Upper lobe of left lung (tissue), 6 donors: ENCODE measurements around the gene SLC26A3. TPM values are rescaled to one million over a fixed set of nuclear protein-coding genes. Genes with fewer than 3 reads are reported as not detected.
A peak's percentile ranks its signal among the peaks of the same experiment; 100 is the strongest.

Source experiments
- ATAC-seq, 2 donors: fragments of 200-7000 bp; cut with Tn5 transposase; one replicate each; pipeline ENCODE4 v1.9.1; 2022; ENCODE audit warnings: mild to moderate bottlenecking in 2 of 2, moderate library complexity in 2 of 2; ENCODE audit not compliant: low FRiP score in 2 of 2
- DNase-seq, 2 donors: peaks; one replicate each; pipeline ENCODE4 v3.0.0-alpha.2; 2019 to 2020
- H3K27ac ChIP-seq, 4 donors: fragments of 200-600 bp; sonication (generic); one replicate each; pipeline ENCODE4 v1.5.1; 2016 to 2019
- H3K27me3 ChIP-seq, 4 donors: fragments of 200-600 bp; sonication (generic); one replicate each; pipeline ENCODE4 v1.5.1; 2017 to 2019
- H3K36me3 ChIP-seq, 4 donors: fragments of 200-600 bp; sonication (generic); one replicate each; pipeline ENCODE4 v1.5.1; 2016 to 2019
- H3K4me1 ChIP-seq, 4 donors: fragments of 200-600 bp; sonication (generic); one replicate each; pipeline ENCODE4 v1.5.1; 2018 to 2019
- H3K4me3 ChIP-seq, 4 donors: fragments of 200-600 bp; sonication (generic); one replicate each; pipeline ENCODE4 v1.5.1; 2017 to 2019; ENCODE audit warnings: mild to moderate bottlenecking in 2 of 4, moderate library complexity in 1 of 4
- H3K9me3 ChIP-seq, 4 donors: fragments of 200-600 bp; sonication (generic); one replicate each; pipeline ENCODE4 v1.5.1; 2018 to 2019
- EP300 ChIP-seq, 4 donors: sonication (generic); formaldehyde crosslinking; IDR thresholded peaks; one replicate each; pipeline ENCODE4 v1.5.1; 2017; ENCODE audit warnings: antibody characterized with exemption in 4 of 4, control low read depth in 2 of 4
- POLR2A ChIP-seq, 4 donors: fragments of 450-650 bp; IDR thresholded peaks; one replicate each; pipeline ENCODE4 v1.5.1; 2016 to 2017; ENCODE audit warnings: antibody characterized with exemption in 4 of 4, mild to moderate bottlenecking in 2 of 4
- POLR2AphosphoS5 ChIP-seq, 2 donors: sonication (generic); formaldehyde crosslinking; IDR thresholded peaks; one replicate each; pipeline ENCODE4 v1.5.1; 2017; ENCODE audit warnings: antibody characterized with exemption in 2 of 2
- WGBS, 2 donors: methylation state at CpG; one replicate each; pipeline ENCODE4 v1.1.5; 2017 to 2018; 5-methylcytosine and 5-hydroxymethylcytosine counted together
- total RNA-seq, 6 donors: library from RNA; depleted of rRNA in 4 of 6; stranded (reverse); fragments of >200 nt in 4 of 6; gene quantifications; one replicate each; pipeline versions ENCODE4 v1.1.0 to v1.2.1, GENCODE V29; 2016 to 2021
- TF ChIP-seq, protein P1 (sequence below), 6 experiments: fragments of 450-650 bp in 4 of 6; fragments of 200-600 bp in 2 of 6; sonication (generic) in 2 of 6; IDR thresholded peaks; one replicate each; pipeline ENCODE4 v1.5.1; 2016 to 2019; ENCODE audit warnings: antibody characterized with exemption in 6 of 6
- donor health status: DM: no; HTN: no; CAD: no; lungs with moderate emphysema.
- donor health status: DM: no; HTN: yes; CAD: no; lungs with severe emphysema.

The SLC26A3 gene
- total RNA-seq, 6 donors from 2014 or later: 0.43 to 5.4 (median 0.67) TPM; not detected in 3

DNA sequence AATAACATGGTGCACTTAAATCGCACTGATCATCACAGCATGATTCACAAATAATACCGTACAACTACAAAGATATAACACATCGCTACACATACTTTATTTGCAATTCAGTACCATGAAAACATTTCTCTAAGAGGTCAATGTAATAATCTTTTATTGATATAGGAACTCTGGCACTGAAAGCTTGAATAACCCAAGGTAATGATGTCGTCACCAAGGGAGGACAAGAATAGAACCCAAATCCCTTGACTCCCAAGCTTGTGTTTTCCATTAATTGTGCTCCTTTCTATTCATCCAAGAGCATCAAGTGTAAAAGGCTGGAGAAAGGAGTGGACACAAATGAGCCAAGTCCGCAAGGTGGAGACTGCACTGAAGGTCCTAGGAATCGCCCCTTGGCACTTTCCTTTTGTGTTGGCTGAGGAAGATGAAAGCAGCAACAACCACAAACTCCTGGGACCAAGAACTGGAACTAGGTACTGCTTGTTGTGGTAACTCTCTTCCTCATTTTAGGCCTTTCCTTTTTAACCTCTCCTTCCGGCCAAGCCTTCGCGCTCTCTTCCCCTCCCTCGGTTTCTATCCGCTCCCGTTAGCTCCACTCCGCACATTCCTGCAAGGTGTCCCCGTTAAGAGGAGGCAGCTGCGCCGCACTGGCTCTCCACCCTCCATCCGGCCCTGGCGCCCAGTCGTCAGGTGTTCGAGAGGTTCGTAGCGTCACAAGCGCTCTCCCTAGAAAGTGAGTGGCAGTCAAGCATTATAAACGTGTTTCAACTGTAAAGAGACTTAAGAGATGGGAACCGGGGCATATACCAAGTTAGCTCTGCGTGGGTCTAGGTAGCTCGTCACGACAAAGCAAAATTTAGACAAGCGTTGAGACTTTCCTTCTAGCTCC, 60.1 kb downstream of the SLC26A3 start:
- no peaks in the 10 kb centered on the region for H3K27me3 ChIP-seq
- WGBS, 2 donors: 15 to 17% methylated on average over 29 of the region's 29 CpGs
- TF ChIP-seq, protein P1, sequence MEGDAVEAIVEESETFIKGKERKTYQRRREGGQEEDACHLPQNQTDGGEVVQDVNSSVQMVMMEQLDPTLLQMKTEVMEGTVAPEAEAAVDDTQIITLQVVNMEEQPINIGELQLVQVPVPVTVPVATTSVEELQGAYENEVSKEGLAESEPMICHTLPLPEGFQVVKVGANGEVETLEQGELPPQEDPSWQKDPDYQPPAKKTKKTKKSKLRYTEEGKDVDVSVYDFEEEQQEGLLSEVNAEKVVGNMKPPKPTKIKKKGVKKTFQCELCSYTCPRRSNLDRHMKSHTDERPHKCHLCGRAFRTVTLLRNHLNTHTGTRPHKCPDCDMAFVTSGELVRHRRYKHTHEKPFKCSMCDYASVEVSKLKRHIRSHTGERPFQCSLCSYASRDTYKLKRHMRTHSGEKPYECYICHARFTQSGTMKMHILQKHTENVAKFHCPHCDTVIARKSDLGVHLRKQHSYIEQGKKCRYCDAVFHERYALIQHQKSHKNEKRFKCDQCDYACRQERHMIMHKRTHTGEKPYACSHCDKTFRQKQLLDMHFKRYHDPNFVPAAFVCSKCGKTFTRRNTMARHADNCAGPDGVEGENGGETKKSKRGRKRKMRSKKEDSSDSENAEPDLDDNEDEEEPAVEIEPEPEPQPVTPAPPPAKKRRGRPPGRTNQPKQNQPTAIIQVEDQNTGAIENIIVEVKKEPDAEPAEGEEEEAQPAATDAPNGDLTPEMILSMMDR (IDR thresholded peaks at IDR 0.05): no peak
- TF ChIP-seq POLR2A (IDR thresholded peaks at IDR 0.05): peak in 1 of 4 donors; percentile 41
- no peaks in the 10 kb centered on the region for H3K36me3 ChIP-seq
- H3K4me1 ChIP-seq: peaks cover 24 to 45% (median 31%) of the 10 kb centered on the region in 4 donors
- H3K27ac ChIP-seq: peak overlapping the region; percentile 93 to 99 (median 96)
- H3K9me3 ChIP-seq: no peaks in the 10 kb centered on the region
- ATAC-seq: peak; percentile 48 to 70
- H3K4me3 ChIP-seq: peak overlapping the region; percentile 17 to 84 (median 64)
- DNase-seq: peak; percentile 62 to 87

DNA sequence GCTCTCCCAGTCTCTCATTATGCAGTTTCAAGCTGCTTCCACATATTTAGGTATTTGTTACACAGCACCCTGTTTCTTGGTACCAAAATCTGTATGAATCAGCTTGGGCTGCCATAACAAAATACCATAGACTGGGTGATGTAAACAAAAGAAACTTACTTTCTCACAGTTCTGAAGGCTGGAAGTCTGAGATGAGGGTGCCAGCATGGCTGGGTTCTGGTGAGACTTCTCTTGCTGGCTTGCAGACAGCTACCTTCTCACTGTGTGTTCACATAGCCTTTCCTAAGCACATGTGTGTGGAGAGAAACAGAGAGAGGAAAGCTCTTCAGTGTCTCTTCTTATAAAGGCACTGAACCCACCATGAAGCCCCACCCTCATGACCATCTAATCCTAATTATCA, 74.7 kb downstream of the SLC26A3 start:
- DNase-seq: no peak
- TF ChIP-seq POLR2AphosphoS5 (IDR thresholded peaks at IDR 0.05): no peak
- no peak overlapping the region for H3K4me3 ChIP-seq
- no peaks in the 10 kb centered on the region for H3K36me3 ChIP-seq
- H3K27me3 ChIP-seq: no peaks in the 10 kb centered on the region
- no peaks in the 10 kb centered on the region for H3K4me1 ChIP-seq
- H3K9me3 ChIP-seq: no peaks in the 10 kb centered on the region
- H3K27ac ChIP-seq: no peak overlapping the region
- ATAC-seq: no peak

DNA sequence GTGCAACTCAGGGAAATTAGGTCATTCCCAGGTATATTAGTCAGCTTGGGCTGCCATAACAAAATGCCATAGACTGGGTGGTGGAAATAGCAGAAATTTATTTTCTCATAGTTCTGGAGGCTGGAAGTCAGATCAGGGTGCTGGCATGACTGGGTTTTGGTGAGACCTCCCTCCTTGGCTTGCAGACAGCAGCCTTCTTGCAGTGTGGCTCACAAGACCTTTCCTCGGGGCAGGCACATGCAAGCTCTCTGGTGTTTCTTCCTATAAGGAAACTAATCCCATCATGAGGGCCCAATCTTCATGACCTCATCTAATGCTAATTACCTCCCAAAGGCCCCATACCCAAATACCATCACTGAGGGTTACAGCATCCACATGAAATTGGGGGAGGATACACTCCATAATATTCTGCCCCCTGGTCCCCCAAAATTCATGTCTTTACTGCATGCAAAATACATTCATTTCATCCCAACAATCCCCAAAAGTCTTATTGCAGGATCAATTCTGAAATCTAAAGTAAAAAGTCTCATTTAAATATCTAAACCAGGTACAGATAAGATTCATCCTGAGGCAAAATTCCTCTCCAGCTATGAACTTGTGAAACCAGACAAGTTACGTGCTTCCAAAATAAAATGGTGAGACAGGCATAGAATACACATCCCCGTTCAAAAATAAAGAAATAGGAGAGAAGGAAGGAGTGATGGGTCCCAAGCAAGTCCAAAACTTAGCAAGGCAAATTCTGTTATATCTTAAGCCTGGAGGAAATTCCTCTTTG, 76.5 kb downstream of the SLC26A3 start:
- WGBS, 2 donors: 78 to 84% methylated on average over 3 of the region's 3 CpGs
- no peaks in the 10 kb centered on the region for H3K36me3 ChIP-seq
- H3K27ac ChIP-seq: no peak overlapping the region
- no peaks in the 10 kb centered on the region for H3K9me3 ChIP-seq
- H3K4me3 ChIP-seq: no peak overlapping the region
- no peaks in the 10 kb centered on the region for H3K4me1 ChIP-seq
- ATAC-seq (no peak), DNase-seq (no peak)
- no peaks in the 10 kb centered on the region for H3K27me3 ChIP-seq
- no peak for TF ChIP-seq EP300 (IDR thresholded peaks at IDR 0.05)
- no peak for TF ChIP-seq POLR2A (IDR thresholded peaks at IDR 0.05)
- TF ChIP-seq, protein P1 (IDR thresholded peaks at IDR 0.05): no peak
- TF ChIP-seq POLR2AphosphoS5 (IDR thresholded peaks at IDR 0.05): no peak

DNA sequence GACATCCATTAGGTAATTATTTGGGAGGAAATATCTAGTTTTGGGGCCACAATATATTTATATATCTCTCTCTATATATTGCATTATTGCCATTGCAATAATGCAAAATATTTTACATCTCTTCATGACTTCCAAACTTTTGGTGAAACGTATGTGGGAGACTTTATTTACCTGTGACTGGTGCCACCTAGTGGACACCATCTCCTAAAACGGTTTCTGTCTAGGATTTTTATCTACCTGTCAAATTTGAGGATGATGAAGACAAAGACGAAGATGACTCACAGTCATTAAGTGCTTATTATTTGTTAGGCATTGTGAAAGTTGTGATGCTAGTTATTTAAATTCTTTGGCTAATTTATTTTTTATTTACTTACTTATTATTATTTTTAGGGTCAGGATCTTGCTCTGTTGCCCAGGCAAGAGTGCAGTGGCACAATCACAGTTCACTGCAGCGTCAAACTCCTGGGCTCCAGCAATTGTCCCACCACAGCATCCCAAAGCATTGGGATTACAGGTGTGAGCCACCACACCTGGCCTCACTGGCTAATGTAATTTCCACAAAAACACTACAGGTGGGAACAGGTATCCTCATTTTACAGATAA, 77.8 kb downstream of the SLC26A3 start:
- ATAC-seq: peak in 1 of 2 donors; percentile 58
- TF ChIP-seq EP300 (IDR thresholded peaks at IDR 0.05) (no peak), POLR2AphosphoS5 (IDR thresholded peaks at IDR 0.05) (no peak), POLR2A (IDR thresholded peaks at IDR 0.05) (no peak)
- TF ChIP-seq, protein P1 (IDR thresholded peaks at IDR 0.05): peak; percentile 43 to 77 (median 59)
- Histone ChIP-seq H3K27me3 (no peaks in the 10 kb centered on the region), H3K9me3 (no peaks in the 10 kb centered on the region), H3K4me3 (no peak overlapping the region), H3K27ac (no peak overlapping the region), H3K36me3 (no peaks in the 10 kb centered on the region), H3K4me1 (no peaks in the 10 kb centered on the region)
- peak in 1 of 2 donors; percentile 31 for DNase-seq
- 22 to 28% methylated on average over 4 of the region's 4 CpGs for WGBS, 2 donors

DNA sequence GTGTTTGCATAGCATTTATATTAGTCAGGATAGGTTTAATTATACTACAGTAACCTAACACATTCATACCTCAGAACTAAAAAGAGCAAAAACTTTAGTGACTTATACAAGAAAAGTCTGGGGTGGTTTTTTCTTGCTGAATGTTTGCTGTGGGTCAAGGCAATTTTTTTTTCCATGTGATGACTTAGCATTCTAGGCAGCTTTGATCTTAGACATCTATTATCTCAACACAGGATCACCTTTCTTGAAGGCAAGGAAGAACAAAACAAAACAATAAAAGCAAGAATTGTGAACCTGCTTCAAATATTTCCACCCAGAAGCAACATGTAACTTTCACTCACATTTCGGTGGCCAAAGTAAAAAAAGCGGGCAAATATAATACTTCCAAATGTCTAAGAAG, 79.8 kb downstream of the SLC26A3 start:
- Histone ChIP-seq H3K36me3 (no peaks in the 10 kb centered on the region), H3K4me1 (no peaks in the 10 kb centered on the region), H3K9me3 (no peaks in the 10 kb centered on the region), H3K27me3 (no peaks in the 10 kb centered on the region), H3K27ac (no peak overlapping the region), H3K4me3 (no peak overlapping the region)
- no peak for ATAC-seq
- 93 to 94% methylated on average over 2 of the region's 2 CpGs for WGBS, 2 donors
- no peak for DNase-seq
- TF ChIP-seq, protein P1 (IDR thresholded peaks at IDR 0.05): no peak
- TF ChIP-seq EP300 (IDR thresholded peaks at IDR 0.05): no peak
- TF ChIP-seq POLR2A (IDR thresholded peaks at IDR 0.05): no peak
- TF ChIP-seq POLR2AphosphoS5 (IDR thresholded peaks at IDR 0.05): no peak
